ENCODE measurements around the gene MARCO.

The MARCO gene

DNA sequence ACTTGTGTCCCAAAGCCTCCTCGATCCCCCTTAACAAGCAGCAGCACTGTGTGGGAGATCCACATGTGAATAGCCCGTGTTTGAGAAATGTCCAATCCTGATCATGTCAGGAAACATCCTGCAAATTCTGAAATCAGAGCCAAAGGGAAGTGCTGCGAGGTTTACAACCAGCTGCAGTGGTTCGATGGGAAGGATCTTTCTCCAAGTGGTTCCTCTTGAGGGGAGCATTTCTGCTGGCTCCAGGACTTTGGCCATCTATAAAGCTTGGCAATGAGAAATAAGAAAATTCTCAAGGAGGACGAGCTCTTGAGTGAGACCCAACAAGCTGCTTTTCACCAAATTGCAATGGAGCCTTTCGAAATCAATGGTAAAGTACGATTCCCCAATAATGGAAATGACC, at the start of gene MARCO:
Gene MARCO, plus strand, starts transcription at position 164 of the 400 bp plus-strand sequence. Its CDS starts 107 bp downstream, at position 271.
- DNase-seq: no peak

DNA sequence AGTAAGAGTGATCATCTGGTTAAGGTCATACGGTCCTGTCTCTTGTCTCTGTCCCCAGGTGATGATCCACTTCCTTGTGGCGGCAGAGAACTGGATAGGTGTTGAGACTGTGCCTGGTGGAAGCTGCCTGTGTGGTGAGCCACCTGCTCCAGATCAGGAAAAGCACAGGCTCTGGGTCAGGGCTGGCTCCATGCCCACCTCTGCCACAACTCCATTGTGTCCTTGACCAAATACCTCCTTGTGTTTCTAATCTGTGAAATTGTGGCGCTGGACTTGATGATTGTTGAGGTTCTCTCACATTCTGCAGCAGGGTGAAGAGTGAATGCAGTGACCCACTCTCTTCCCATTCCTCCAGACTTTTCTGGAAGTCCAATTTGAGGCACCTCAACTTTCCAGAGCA, 48.9 kb upstream of the MARCO start:
- DNase-seq: no peak

GRCh38 chr2:118902266-118903028, 39.5 kb upstream of the MARCO start:
- DNase-seq: no peak

DNA sequence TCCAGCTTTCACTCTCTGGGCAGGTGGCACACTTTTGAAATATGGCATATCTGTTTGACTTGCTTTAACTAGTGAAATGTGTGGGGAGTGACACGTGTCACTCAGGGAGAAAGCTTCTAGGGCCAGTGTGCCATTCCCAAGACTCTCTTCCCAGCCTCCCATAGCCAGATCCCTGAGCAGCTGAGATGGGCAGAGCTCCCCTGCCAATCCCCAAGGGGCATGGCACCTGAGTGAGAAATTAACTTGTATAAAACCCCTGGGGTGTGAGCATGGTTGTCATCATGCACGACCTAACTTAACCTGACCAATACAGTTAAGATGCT, 39.0 kb upstream of the MARCO start:
- no peak for DNase-seq

GRCh38 chr2:118903551-118904479, 38.2 kb upstream of the MARCO start:
- no peak for DNase-seq

GRCh38 chr2:118905206-118905605, 36.8 kb upstream of the MARCO start:
- DNase-seq: no peak

DNA sequence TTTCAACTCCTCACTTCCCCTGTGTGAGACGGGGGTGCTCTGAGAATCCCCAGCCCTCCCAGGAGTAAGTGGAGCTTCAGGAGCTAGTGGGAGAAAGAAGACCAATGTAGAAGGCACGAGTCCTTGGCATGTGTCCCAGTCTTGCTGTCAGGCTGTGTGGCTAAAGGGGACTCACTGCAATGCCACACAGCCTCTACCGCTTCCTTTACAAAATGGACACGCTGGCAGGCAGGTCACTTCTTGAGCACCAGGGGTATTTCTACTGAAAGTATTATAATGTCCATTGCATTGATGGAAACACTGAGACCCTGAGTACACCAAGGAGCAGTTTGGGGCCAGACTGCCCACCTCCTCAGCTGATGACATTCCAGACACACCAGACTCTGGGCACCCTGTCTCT, 35.8 kb upstream of the MARCO start:
- DNase-seq: no peak

DNA sequence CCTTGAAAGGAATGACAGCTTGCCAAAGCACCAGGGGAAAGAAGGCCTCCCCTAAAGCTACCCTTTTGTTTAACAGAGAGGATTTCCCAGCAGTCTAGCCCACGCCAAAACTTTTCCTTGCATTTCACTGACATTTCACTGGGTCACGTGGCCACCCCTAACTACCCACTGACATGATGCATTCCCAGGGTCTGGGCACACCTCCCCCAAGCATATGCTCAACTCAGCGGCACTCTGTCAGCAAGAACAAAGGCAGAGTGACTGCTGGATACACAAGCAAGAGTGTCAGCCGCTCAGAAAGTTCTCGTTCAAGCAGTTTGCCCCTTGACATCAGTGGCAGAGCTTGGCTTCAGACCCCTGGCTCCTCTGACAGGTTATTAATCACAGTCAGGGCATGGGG, 34.2 kb upstream of the MARCO start:
- DNase-seq: no peak

DNA sequence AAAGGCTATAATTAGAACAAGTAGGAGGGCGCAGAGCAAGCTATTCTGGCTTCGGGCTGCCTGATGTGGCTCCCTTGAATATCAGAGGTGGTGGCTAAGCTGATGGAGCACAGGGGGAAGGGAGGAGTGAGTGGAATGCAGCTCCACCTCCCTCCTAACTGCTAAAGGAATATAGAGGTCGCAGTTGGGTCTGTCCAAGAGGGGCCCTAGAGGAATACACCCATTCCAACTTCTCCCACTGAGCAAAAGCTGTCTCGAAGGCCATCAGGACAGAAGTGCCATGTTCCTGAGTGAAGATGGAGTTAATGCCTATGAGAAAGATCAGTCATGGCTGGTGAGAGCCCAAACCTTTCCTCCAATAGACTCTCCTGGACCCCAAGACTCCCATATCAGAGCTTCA, 32.8 kb upstream of the MARCO start:
- no peak for DNase-seq

GRCh38 chr2:118911166-118911856, 30.7 kb upstream of the MARCO start:
- no peak for DNase-seq

- DNase-seq: no peak
Observed at GRCh38 chr2:118911936-118912335, 30.1 kb upstream of the MARCO start.

GRCh38 chr2:118913131-118913802, 28.7 kb upstream of the MARCO start:
- DNase-seq: no peak

GRCh38 chr2:118913803-118914645, 28.0 kb upstream of the MARCO start:
- no peak for DNase-seq

- DNase-seq: no peak
Observed at GRCh38 chr2:118914721-118915453, 27.1 kb upstream of the MARCO start.

DNA sequence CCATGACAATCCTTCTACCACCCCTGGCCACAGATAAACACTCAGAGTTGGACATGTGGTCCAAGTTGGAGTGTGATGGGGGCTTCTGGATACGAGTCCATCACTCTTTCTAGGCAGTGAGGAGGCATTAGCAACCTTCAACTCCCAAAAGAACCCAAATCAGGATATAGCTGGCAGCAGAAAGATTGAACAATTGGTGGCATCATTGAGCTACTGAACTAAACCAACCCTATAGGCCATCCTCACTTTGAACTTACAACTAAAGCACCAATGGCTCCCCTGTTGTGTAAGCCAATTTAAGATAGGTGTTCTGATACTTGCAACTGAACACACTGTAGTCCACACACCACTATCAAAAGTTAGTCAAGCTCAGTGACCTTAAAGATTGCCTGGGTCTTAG, 24.0 kb upstream of the MARCO start:
- DNase-seq: no peak

DNA sequence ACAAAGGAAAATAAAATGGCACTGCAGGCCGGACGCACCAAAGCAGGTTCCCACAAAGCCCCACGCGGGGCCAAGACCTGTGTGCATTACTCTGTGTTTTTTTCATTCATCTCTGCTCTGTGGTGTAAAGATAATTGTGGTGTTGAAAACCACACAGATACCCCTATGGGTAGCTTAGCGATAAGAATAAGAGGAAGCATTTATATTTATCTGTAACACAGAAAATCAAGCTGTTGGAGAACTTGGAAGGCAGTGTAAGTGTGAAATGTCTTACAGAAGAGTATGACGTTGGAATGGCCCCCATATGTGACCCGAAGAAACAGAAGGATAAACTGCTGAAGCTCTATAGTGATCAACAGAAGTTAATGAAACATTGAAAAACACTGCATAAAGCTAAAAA, 20.3 kb upstream of the MARCO start:
- DNase-seq: no peak

DNA sequence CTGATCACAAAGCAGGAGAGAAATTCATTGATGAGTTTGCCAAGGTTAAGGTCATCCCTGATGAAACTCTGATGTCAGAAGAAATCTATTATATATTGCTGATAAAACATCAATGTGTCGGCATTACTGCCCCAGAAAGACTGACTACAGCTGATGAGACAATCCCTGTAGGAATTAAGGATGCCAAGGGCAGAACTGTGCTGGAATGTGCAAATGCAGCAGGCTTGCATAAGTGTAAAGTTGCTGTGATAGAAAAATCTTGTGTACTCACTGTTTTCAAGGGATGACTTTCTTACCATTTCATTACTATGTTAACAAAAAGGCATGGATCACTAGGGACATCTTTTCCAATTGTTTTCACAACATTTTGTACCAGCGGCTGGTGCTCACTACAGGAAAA, 19.7 kb upstream of the MARCO start:
- no peak for DNase-seq

DNA sequence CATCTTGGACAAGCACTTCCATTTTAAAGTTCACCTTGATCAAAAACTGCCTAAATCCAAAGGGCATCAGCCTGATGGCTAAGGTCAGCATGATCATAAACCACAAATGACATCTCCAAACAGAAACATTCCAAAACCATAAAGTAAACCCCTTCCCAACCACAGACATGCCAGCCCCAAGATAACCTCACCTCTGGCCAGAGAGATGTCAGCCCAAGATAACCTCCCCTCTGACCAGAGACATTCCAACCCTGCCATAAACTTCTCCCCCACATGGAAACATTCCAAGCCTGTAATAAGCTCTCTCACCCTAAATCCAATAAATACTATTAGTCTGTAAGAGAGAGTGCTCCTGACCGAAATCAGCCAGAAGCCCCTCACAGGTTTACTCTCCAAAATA, 18.6 kb upstream of the MARCO start:
- DNase-seq: no peak

DNA sequence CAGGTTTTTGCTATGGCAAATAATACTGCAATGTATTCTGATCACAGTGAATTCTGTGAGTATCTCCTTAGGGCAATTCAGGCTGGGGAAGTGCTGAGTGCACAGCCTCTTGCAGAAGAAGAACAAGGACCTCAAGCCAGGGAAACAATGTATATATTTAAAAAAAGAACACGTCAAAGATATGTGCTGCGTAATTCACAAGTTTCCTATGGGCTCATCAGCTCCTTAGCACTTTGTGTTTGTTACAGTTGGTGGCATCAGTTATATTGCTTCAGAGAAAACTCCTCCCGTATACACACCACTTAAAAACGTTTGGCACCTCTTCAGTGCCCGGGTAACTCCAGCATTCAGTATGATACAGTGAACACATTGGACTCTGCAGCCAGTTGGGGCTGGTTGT, 16.5 kb upstream of the MARCO start:
- no peak for DNase-seq

GRCh38 chr2:118925981-118926380, 16.0 kb upstream of the MARCO start:
- DNase-seq: no peak

DNA sequence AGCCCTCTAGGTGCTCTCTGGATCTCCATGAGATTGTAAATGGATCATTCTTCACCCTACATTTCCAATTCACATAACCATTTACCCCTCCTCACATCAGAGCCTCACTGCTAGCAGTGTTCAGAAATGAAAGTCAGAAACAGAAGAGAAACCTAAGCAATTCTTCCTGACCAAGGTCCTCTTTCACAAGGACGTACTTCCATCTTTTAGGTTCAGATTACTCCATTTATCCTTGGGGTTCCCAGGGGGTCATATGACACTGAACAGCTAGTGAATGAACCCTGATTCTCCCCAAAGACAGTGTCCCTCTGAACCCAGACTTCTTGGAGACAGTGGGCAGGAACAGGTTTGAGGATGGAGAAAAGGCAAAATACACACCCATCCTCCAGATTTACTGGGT, 12.9 kb upstream of the MARCO start:
- no peak for DNase-seq

All from NCI-H1436 (cell line).